Measurements from ENCODE around the gene TMEM132D.
"Not testable (repeated sequence)": the region's sequence is repeated elsewhere in the genome, so short reads cannot be mapped to it uniquely, and the experiment has no call there.

TMEM132D gene

DNA sequence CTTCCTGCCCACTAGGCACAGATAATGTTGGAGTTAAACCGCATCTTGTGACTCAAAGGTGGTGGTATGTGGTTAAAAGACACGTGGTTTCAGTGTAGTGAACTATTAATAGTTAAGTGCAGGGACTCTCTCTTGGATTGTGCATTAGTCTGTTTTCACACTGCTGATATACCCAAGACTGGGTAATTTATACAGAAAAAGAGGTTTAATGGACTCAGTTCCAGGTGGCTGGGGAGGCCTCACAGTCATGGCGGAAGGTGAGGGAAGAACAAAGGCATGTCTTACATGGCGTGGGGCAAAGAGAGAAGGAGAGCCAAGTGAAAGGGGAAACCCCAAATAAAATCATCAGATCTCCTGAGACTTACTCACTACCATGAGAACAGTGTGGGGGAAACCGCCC lies 688.3 kb downstream of the TMEM132D start:
- DNase-seq = no peak

DNA sequence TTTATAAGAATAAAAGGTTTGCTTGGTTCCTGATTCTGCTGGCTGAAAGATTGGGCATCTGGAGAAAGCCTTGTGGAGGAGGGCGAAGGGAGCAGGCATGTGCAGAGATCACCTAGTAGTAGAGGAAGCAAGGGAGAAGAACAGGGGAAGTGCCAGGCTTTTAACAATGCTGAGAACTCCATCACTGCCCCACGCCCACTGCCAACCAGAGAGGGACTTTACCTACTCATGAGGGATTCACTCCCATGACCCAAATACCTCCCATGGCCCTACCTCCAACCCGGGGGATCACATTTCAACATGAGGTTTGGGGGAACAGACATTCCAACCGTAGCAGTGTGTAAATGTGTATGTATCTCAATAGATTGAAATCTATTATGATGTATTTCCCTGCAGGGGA lies 690.3 kb downstream of the TMEM132D start:
- DNase-seq = no peak

DNA sequence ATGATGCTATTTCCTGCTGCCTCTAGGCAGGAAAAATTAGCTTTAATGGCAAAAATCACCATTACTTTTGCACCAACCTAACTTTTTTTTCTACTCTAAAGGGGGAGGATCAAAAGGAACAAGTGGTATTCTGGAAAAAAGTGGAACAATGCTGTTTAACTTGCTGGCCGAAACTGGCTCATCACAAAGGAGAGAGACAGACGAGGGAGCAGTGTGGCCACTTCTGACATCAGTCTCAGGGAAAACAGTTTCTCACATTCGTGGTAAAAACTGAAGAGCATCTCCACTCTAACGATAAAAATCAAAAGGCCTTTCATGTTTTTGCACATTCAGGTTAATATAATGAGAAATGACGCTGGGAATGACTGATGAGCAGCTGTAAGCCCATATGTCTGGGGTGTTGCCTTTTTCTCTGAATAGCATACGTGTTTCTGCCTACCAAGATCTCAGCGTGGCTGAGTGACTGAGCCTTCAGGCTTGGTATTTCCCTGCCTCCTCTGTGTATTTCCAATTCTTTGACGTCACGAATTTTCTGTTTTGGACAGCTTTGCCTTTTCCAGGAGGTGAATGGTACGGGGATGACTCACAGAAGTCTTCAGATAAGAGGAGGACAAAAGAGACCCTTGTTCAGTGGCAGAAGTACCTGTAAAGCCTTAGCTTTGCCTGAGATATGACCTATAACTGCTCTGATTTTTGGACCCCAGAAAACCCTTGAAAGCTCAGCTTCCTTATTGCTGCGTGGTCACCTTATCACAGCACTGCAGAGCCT lies 691.8 kb downstream of the TMEM132D start:
- no peak for DNase-seq

DNA sequence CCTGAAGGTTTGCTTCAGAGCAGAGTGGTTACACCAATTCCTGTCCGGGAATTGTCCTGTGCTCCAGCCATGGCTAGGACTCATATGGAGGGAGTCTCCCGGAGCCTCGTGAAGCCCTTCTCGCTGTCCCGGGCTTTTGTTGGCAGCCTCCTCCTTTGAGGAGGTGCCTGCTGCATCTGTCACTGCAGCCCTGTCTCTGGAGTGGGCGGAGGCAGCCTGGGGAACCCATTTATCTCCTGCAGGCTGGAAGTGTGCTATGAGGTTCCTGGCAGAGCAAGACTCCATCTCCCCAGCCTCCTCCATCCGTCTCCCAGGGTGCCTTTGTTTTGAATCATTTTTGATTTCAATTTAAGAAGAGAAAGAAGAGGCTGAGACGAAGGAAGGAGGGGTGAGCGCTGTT lies 695.3 kb downstream of the TMEM132D start:
- no peak for DNase-seq

DNA sequence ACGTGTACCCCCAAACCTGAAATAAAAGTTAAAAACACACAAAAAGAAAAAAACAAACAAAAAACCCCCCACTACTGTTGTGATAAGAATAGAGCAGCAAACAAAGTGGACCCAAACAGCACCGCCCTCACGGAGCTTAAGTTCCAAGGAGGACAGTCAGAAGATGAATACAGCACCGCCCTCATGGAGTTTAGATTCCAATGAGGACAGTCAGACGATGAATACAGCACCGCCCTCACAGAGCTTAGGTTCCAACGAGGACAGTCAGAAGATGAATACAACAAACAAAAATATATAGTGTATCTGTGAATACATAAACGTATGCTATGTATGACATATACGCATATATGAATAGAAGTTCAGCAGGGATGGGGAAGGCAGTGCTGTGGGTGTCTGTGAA lies 696.7 kb downstream of the TMEM132D start:
- no peak for DNase-seq

DNA sequence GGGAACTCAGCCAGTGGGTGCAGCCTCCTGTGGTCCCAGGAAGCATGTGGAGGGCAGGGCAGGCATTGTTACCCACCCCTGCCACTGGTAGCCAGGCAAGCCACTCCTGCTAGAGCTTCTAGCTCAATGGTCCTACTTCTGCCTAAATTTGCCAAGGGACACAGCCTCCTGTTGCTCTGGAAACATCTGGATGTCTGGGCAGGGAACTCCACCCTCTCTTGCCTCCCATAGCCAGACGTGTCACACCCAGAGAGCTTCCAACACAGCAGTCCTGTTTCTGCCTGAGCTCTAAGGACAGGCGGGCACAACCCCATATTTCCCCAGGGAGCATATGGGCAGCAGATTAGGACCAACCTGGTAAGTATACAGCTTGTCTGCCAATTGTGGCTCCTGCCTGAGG lies 700.4 kb downstream of the TMEM132D start:
- no peak for DNase-seq

DNA sequence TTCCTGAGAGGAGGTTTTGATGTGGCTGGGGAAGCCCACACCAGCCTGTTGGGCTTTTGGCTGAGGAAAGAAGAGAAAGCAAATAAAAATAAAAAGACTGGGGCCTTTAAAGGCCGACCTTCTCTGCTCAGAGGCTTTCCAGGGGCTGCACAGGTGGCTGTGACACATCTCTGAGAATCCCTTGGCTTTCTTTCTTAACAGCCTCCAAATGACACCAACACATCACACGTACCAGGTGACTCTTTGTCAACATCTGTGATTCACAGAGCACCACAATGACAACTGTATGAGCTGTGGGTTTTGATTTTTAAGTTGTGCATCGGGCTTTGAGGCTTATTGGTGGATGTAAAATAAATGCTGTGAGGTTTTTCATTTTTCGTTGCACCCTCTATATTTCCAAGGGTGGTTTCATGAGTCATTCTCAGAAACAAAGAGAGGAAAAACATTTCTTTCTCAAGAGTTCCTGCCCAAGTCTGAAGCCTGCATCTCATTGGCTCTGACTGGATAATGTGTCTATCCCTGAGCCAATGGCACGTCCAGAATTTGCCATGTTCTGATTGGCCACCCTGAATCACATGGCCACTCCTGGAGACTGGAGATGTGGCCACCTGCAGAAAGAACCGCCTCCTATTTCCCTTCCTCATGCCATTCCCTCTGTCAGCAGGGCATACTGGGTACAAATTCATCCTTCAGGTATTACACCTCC lies 701.6 kb downstream of the TMEM132D start:
- no peak for DNase-seq

DNA sequence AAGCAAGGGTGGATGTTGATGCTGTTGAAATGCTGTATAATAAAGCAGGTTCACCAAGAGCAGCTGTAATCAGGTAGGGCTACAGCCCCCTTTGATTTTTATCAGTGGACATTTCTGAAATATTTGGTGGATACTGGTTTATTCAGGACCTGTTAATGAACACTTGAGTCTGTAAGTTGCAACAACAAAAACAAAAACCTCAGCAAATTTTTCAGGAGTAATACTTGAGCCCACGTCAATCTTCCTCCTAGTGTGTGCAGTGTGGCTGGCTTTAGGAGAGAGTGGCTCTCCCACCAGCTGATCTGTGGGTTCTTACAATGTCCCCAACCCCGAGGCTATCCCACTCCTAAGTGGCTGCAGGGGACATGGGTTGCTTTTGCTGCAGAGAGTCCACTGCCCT lies 702.8 kb downstream of the TMEM132D start:
- no peak for DNase-seq

DNA sequence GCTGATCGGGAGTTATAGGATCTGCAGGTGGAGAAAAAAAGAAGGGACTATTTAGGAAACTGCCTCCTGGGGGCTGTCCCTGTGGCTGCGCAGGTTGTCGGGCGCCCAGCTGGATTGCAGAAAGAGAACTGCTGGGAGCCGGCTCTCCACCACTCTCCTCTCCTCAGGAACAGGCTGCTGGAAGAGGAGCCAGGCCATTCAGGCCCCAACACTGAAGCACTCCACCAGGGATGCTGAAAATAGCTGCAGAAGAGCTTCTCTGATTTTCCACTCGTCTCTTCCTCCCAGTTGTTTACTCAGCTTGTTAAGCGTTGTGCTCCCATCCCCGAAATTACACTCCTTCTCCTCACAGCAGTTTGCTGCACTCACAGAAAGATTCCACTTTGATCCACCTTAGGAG lies 703.2 kb downstream of the TMEM132D start:
- no peak for DNase-seq

DNA sequence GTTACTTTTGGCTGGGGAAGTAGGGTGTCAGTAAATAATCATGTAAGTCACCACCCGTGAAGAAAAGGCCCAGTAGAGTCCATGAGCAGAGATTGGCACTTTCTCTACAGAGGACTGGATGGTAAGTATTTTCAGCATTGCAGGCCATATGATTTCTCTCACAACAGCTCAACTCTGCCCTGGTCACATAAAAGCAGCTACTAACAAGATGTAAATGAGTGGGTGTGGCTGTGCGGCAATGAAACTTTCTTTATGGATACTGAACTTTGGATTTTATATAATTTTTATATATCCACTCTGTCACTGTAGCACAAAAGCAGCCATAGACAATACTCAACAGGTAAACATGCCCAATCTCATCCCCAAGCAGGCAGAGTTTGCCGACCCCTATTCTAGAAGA lies 706.9 kb downstream of the TMEM132D start:
- DNase-seq = no peak

DNA sequence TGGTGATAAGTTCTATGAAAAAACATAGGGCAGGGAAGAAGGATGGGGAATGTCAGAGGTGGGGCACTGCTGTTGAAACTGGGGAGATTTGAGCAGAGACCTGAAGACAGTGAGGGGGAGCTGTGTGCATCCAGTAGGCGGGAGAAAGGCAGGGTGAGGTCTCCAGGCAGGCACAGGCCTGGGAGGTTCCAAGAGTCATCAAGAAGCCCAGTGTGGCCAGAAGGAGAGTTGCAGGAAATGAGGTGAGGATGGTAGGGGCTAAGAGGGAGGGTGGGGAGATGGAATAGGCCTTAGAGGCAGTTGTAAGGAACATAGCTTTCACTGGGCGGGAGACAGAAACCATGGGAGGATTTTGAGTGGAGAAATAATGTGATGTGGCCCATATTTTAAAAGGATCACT lies 708.7 kb downstream of the TMEM132D start:
- DNase-seq = no peak

DNA sequence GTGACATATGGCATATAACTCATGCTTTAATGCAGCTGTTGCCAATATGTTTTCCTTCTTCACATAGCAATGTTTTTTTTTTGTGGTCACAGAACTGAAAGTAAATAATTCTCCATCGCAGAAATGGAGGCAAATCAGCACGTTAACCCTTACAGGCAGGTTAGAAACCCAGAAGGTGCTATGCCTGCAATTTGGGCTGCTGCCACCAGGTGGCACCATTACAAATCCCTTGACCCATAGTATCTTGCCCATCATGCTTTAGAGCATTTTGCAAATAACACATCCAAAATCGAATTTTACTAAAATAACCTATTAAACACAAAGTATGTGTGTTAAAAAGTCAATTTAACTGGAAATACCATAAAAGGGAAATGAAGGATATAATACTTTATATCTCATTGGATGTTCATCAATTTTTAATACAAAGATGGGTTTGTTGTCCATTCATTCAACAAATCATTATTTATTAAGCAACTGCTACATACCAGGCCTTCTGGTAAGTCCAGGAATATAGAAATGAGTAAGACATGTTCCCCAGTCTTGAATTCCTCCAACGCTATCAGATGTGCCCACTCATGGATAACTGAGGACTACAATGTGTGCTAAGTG lies 710.5 kb downstream of the TMEM132D start:
- no peak for DNase-seq

DNA sequence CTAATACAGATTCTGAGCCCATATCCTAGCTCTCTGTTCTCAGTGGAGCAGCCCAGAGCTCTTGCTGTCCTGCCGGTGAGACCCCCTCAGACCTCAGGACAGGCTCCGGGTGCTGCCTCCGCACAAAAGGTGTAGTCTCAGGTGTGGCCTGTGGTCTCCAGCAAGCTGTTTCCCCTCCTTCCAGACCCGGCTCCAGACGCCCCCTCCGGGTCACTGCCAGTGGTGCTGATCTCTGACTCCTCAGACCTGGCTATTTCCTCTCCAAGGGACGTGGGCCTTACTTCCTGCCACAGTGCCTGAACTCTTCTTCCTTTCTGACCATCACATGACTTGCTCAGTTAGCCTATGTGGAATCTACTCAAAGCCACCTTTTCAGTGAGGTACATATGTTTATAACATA lies 713.0 kb downstream of the TMEM132D start:
- DNase-seq = no peak

DNA sequence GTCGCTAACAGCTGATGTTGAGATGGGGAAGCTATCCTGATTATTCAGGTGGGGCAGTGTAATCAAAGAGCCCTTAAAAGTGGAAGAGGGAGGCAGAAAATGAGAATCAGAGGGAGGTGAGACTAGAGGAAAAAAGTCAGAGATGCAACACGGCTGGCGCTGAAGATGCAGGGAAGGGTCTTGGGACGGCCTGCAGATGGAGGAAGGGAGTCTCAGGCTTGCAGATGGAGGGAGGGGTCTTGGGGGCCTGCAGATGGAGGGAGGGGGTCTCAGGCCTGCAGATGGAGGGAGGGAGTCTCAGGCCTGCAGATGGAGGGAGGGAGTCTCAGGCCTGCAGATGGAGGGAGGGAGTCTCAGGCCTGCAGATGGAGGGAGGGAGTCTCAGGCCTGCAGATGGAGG lies 713.9 kb downstream of the TMEM132D start:
- DNase-seq = not testable (repeated sequence)

DNA sequence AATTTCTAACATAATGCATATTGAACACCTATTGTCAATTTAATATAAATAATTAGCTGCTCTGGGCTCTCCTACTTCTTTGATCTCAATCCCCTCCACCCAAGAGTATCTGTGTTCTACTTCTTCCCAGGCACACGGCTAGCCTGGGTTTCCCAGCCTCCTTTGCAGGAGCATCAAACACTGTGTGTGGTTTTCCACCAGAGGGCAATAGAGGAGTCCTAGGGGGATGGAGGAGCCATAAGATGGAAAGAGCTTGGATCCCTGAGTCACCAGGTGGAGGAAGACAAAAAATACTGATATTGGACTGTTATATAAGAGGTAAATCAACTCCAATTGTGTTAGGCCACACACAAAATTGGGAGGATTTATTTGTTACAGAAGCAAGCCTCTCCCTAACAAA lies 716.9 kb downstream of the TMEM132D start:
- DNase-seq = no peak

DNA sequence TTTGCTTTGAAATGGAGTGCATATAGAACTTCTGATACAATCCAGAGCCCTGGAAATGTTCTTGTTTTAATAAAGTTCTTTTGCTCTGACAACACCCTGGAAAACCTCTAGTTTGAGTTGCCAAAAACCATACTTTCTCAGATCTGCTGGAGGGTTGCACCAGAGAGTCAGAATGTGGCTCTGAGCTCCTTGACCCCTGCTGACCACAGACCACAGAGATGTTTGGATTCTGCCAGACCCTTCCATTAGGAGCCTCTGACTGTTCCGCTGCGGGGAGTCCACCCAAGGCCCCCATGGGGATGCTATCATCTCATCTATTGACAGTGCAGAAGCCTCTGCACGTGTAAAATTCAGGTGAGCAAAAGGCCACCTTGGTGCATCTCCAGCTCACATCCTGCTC lies 718.0 kb downstream of the TMEM132D start:
- DNase-seq = no peak

DNA sequence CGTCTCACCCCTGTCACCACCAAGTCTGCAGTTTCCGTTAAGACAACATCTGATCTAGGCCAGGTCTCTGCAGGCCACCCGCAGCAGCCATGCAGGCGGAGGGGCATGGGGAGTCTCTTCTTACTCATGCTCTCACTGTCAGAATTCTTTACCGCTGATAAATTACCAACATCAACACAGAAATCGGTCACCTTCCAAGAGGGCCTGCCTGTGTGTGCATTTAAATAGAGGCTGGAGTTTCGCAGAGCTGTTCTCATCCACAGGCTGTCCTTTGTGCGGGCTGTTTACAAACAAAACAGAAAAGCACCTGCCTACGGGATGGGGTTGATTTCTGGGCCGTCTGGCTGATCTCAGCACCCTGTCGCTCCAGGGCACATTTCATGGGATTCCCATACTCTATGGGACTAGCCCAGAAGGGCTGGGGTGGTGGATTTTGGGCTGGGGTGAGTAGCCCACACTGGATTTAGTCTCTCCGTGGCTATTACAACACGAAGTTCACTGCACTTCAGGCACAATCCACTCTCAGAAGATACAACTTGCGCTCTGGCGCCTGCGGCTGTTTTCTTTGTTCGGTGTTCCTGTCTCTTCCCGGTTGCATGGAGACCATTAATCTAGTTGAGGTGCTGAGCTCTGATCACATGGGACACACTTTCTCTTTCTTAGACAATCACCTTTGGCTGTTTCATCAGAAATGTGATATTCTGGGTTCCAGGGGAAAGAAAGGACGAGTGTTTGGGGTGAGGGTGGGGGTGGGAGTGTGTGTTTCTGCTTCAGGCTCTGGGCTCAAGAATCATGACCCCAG lies 719.5 kb downstream of the TMEM132D start:
- no peak for DNase-seq

DNA sequence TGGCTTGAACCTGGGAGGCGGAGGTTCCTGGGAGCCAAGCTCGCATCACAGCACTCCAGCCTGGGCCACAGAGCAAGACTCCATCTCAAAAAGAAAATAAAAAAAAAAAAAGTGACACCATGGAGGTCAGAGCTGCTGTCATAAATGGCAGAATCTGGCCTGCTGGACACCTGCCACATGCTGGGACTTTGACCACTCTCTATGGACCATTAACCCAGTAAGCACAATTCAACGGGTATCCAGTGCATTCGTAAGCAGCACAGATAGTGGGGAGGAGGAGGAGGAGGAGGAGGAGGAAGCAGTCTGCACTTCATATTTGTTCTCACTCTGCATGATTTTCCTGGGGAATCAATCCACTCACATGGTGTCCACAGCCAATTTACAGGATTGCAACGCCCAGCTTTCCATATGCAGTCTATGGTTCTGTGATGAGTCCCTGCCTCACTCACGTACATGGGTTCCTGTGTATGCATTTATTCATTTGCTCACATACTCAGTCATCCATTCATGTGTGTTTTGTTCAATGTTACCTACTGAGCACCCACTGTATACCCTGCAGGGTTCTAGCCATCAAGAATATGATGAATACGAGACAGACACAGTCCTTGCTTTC lies 723.8 kb downstream of the TMEM132D start:
- DNase-seq = no peak

DNA sequence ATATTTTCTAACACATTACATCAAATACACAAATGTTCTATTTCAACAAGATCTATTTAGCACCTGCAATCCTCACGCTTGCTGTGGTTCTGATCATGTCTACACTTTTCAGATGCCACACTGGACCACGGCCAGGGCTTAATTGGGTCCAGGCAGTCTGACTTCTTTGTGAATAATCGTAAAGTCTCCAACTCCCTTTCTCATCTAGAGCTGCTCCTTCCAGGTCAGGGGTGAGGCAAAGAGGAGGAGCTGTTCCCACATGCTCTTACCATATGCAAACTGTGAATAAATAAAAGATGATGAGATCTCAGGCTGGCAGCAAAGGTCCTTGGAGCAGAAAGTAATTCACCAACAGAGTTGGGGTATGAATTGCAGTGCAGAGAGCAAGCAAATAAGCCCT lies 733.9 kb downstream of the TMEM132D start:
- no peak for DNase-seq

DNA sequence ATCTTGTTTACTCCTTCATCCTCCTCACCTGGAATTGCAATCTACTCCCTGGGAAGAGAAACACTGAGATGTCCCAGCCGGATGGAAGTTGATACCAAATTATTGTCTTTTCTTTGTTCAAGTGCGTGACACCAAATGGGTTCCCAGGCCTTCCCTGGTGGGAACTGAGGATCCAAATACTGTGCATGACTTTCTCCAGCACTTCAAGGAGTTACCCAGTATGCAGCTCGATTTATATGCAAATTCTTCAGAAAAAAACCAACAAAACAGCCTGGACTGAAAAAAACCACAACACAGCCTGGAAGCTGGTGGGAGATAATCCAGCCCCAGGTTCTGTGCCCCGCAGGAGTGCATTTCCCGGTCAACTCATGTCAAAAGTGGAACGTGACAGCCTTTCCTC lies 740.0 kb downstream of the TMEM132D start:
- no peak for DNase-seq

DNA sequence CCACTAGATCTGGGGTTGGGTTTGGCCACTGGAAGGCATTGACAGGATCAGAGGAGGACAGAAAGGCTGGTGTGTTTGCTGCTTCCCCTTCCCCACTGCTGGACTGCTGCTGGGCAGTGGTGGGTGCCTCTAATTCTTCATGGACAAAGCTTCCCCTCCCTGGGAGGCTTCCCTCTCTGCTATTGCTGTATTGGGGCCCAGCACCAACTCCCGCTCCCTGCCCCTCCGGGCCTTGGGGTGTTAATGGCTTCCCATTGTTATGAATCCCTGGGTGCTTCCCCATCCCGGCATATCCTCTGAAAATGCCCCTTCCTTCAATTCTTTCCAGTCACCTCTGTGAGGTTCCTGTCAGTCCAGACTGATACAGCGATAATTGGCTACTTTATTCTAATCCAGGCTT lies 740.4 kb downstream of the TMEM132D start:
- DNase-seq = no peak

DNA sequence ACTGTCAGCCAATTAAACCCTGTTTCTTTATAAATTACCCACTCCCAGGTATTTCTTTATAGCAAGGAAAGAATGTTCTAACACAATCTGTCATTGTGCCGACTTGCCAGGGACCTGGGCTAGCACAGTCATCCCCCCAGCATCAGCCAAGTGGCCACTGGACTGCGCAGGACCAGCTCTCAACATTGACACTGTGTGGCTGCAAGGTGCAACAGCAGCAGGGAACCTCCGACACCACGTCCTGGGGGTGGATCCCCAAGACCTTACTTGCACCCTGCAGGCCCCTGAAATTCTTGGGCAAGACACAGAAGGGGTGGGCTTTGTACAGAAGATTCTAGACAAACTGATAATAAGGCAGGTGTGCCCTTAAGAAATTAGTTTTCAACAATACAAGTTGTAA lies 741.0 kb downstream of the TMEM132D start:
- DNase-seq = no peak

DNA sequence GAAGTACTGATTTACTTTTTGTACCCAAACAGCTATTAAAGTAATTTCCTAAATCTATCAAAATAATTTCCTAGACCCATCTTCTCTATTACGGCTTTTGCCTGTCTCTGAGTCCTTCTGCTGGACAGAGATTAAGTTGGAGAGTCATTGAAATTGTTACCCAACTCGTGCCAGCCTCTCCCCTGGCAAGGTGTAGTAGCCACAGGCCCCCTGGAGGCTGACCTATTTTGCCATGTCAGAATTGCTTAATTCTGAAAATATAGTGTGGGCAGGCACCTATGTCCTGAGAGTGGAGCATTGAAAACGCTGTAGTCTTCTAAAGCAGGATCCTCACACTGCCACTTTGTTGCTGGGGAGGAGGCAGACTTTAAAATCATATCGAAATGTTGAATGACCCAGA lies 742.3 kb downstream of the TMEM132D start:
- no peak for DNase-seq

Data from CD4-positive, alpha-beta T cell treated with Interleukin-6 for 4 hours (primary cell).